Activated T-cell treated with anti-CD3 and anti-CD28 coated beads for 4 hours (primary cell): Measurements from ENCODE around the gene PLPP1.

Experiments used
- DNase-seq: peaks from one replicate; pipeline ENCODE4 v3.0.0-alpha.2; 2020

Gene PLPP1

GRCh38 chr5:55393501-55394175, 141.1 kb downstream of the PLPP1 start:
- no peak for DNase-seq

DNA sequence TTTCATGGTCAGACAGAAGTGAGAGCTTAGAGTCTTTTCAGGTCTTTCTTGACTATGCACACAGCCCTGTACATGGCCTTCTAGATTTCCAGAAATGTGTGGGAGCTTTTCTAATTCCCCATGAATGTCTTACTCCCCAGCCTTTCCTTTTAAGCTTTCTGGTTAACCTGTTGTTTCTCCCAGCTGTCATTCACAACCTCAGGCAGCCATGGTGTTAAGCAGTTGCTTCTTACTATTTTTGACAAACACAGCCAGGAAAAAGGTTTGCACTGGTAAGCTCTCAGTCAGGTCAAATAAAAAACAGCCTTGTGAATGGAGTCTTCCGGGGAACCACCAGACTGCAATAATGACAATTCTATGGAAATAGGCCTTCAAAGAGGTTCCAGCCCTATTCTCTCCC, 142.1 kb downstream of the PLPP1 start:
- no peak for DNase-seq

DNA sequence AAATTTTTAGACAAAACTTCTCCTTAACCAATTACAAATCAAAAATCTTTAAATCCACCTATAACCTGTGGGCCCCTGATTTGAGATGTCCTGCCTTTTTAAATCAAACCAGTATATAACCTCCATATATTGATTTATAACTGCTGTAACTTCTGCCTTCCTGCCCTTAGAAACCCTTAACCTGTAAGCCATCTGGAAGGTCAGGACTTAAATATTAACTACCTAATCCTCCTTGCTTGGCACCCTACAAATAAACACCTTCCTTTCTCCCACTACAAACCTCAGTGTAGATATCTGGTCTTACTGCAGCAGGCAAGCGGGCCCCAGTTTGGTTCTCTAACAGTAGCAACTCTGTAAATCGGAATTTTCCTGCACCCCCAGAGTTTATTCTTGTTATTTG, 143.1 kb downstream of the PLPP1 start:
- DNase-seq = no peak

- no peak for DNase-seq
Measured at GRCh38 chr5:55387865-55388264, 146.9 kb downstream of the PLPP1 start.

GRCh38 chr5:55386356-55386755, 148.4 kb downstream of the PLPP1 start:
- DNase-seq = no peak

DNA sequence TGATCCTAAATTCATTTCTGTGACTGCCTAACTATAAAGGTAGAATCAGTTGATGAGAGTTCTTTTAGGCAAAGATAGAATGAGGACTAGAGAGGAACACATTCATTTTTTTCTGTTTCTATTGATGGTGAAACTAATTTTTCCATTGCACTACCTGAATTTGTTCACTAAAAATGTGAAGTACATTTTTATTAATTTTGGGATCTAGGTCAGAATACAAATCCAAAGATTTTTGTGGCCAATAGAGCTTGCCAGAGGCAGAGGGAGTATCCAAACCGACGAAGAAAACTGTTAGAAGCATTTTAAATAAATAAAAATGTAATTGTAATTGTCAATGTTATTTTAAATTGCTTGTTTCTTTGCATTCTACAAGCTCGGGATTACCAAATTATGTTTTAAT, 148.9 kb downstream of the PLPP1 start:
- no peak for DNase-seq

- DNase-seq = no peak
Measured at GRCh38 chr5:55385227-55385626, 149.5 kb downstream of the PLPP1 start.

- DNase-seq = no peak
Measured at GRCh38 chr5:55384072-55384471, 150.7 kb downstream of the PLPP1 start.

DNA sequence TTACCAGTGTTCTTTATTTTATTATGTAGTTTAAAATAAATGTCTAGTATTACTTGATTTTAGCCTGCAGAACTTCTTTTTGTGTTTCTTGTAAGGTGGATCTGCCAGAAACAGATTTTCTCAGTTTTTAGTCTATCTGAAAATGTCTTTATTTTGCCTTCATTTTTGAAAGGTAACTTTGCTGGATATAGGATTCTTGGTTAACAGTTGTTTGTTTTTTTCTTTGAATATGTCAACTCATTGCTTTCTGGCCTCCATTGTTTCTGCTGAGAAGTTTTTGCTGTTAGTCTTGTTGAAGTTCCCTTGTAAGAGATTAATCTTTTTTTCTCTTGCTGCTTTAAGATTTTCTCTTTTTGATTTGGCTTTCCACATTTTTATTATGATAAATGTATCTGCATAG, 151.5 kb downstream of the PLPP1 start:
- DNase-seq = no peak

GRCh38 chr5:55377810-55378209, 157.0 kb downstream of the PLPP1 start:
- DNase-seq = no peak
